NT2/D1 (cell line): ENCODE measurements around the gene FH.

ENCODE experiments used
- SUZ12 ChIP-seq: IDR thresholded peaks from 2 replicates; pipeline ENCODE4 v1.6.1; 2011; ENCODE audit not compliant: insufficient read length, insufficient read depth; ENCODE audit errors: extremely low read depth
- YY1 ChIP-seq: IDR thresholded peaks from 2 replicates; pipeline ENCODE4 v1.6.1; 2011; ENCODE audit not compliant: insufficient read length, insufficient read depth
- ZNF274 ChIP-seq: IDR thresholded peaks from 2 replicates; pipeline ENCODE4 v1.6.1; 2011; ENCODE audit warnings: mild to moderate bottlenecking, low read depth, low read length

DNA sequence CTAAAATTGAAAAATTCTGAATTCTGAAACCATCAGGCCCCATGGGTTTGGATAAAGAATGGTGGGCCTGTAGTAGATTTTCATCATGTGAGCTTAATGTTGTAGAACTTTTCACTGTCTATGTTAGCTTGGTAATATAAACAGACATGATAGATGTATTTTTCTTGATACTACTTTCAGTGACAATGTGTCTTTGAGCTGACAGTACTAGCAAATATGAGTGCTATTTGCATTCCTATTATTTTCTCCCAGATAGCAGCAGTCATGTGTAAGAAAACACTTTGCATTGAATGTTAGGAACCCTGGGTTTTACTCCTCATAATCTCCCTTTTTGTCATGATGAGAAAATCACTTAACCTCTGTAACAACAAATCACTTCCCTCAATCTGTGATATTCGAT is 30.8 kb upstream of the FH start:
- TF ChIP-seq ZNF274 = no peak
- no peak for TF ChIP-seq YY1
- TF ChIP-seq SUZ12 = no peak
